Measurements from ENCODE around the gene RHBDF1.

Gene RHBDF1

GRCh38 chr16:72561-73548 lies at the start of gene RHBDF1:
RHBDF1 (minus strand) TSS chr16:72631; CDS start chr16:65015, 7,616 bp downstream.
- peak in 4 of 56 donors; percentile 19 to 47 (median 26) for DNase-seq

- DNase-seq, result no peak
These were observed 48.3 kb upstream of the RHBDF1 start for GRCh38 chr16:120756-121155.

DNA sequence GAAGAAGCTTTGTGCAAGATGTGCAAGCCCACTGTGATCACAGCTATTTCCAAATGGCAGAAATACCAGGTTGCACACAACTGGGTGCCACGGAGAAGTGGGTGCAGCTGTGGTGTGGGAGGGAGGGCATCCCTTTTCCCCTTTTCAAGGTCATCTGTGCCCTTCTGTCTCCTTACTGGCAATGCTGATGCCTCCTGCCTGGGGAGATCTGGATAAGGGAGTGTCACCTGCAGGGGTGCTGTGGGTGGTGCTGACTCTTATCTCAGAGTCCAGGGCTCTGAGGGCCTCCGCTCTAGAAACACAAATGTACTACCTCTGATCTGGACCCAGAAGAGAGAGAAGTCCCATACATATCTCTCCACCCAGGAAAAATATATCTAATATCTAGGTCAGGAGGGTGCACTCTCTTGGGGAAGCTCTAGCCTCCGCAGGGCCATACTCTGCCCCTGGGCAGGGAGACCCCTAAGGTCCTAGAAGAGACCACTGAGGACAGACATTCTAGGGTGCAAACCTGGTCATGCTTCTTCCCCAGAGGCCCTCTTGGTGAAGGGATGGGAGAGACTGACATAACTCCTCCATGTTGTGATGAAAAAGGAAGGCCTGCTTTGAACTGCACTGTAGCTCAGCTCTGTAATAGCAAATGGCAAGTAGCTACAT lies 47.5 kb upstream of the RHBDF1 start:
- DNase-seq, result no peak

GRCh38 chr16:119295-119694 lies 46.9 kb upstream of the RHBDF1 start:
- DNase-seq, result no peak

DNA sequence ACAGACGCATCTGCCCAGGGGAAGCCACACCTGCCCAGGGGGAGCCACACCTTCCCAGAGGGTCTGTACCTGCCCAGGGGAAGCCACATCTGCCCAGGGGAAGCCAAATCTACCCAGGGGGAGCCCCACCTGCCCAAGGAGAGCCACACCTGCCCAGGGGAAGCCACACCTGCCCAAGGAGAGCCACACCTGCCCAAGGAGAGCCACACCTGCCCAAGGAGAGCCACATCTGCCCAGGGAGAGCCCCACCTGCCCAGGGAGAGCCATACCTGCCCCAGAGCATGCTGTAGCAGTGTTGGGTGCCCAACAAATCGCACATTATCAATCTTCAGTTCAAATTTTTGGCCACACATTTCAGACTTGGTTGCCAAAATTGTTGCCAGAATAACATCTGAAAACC lies 46.4 kb upstream of the RHBDF1 start:
- no peak for DNase-seq

- DNase-seq, result peak in 14 of 56 donors; percentile 5 to 69 (median 24)
These were observed 45.2 kb upstream of the RHBDF1 start for GRCh38 chr16:117379-118365.

GRCh38 chr16:116015-116414 lies 43.6 kb upstream of the RHBDF1 start:
- no peak for DNase-seq

DNA sequence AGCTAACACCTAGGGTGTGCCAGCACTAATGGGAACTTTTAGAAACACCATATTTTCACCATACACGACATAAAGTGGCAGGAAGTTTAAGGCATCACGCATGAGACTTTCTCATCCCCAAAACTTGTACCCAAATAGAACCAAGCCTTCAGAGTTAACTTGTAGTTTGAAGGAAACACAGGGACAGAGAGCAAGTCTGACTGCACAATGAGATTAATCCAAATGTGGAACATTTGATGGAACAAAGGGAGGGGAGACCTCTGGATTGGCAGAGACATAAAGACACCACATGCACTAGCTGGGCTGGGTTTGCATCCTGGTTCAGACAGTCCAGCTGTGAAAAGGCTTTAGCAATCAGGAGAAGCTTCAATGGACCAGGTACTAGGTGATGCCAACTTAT lies 41.9 kb upstream of the RHBDF1 start:
- no peak for DNase-seq

GRCh38 chr16:112153-112840 lies 39.9 kb upstream of the RHBDF1 start:
- no peak for DNase-seq

DNA sequence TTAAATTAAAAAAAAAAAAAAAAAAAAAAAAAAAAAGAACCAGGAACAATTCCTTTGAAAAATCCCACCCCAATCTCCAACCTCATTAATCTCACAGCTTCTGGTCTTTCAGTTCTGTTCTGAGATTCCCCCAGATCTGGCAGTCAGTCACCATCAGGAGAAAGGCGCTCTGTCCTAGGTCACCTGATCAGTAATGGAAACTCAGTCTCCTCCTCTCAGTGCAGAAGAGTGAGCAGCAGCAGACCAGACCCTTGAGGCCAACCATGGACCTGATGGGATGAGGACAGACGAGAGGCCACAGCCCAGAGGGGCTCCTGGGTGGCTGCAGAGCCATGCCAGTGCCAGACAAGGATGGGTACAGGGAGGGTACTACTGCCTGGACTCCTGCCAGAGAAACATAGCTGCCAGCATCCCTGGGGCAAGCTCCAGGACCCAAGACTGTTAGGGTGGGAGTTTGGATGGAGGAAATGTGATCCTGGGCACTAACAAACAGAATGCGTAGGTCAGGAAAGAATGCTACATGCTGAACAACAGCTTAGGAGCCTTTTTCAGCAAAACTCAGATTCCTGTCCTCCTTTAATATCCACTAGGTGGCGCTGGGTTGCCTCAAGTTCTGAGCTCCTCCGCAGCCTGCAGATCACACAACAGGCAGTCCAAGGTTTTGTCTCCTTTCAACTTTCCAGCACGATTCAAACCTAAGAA lies 34.3 kb upstream of the RHBDF1 start:
- DNase-seq, result peak in 36 of 56 donors; percentile 12 to 79 (median 42)

DNA sequence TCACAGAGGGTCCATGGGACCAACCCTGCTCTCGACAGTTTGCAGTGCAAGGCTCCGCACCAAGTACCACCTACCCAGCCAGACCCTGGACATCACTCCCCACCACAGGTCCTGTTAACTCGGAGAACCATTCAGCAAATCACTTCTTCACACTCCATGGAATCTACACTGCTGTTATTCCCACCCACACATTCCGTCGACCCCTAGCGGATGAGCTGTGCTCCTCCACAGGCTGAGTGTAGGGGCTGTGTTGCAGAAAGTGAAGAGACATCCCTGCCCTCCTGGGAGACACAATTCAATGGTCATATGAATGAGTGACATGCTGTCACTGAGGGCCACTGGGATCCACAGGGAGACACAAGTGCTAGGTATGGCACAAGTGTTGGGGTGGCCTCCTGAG lies 33.1 kb upstream of the RHBDF1 start:
- DNase-seq, result no peak

DNA sequence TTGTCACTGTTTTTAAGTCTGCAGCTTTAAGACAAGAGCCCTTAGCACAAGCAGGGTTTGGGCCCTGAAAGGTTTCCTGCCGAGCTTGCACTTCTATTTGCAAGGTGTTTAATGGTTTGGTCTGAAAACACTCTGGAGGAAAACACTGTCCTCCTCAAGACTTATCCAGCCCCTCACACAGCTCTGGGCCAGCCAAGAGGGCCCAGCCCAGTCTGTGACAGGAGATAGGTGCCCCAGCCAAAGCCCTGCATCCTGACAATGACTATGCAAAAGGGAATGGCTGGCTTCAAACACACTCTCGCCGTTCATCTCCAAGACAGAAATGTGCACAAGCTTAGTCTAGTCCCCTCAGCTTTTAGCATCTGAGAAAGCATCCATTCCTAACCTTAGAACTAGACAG lies 32.5 kb upstream of the RHBDF1 start:
- DNase-seq, result no peak

- DNase-seq, result no peak
These were observed 31.9 kb upstream of the RHBDF1 start for GRCh38 chr16:104355-104754.

- peak in 36 of 56 donors; percentile 8 to 83 (median 53) for DNase-seq
These were observed 29.8 kb upstream of the RHBDF1 start for GRCh38 chr16:102060-102855.

DNA sequence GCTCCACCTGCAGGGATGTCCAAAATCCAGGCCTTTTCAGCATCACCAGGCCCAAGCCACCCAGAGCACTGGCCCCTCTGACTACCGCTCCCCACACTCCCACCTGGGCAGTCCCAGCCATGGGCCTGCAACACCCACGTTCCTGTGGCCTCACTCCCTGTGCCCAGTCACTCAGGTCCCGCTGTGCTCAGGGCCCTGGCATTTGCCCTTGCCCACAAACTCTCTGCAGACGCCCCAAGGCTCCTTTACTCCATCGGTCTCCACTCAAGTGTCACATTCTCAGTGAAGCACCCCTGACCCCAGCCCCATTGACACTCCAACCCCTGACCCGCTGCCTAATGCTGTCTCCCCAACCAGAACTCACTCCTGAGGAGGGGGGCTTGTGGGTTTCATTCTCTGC lies 29.2 kb upstream of the RHBDF1 start:
- no peak for DNase-seq

DNA sequence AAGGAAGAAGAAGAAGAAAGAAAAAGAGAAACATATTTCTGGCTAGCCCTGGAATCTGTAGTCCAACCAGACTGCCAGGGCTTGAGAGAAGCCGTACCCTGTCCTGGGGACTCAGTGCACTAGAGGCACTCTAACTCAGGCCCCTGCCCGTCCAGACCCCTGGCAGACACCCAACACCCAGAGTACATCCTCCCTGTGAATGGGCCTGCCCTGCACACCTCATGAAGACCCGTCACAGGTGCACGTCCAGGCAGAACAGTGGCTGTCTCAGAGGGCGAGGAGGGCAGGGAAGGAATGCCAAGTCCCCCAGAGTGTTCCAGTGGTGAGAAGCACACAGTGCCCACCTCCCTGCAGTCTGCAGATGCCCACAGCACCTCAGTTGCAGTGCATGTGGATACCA lies 28.6 kb upstream of the RHBDF1 start:
- DNase-seq, result no peak

DNA sequence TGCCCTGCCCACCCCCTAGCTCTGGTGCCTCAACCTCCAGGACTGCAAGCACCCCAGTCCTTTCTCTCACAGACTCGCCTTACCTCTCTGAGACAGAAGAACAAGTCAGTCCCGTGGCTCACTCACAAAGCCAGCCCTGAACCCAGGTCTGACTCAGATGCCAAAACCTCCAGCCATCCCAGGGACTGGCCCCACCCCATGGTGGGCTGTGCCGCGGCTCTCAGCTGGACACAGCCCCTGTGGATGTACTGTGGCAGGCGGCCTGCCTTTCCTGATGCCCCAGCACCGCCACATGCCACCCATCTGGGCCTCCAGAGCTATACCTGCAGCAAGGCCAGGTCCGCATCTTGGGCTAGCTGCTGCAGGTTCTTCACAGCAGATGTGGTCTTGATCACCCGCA lies 25.4 kb upstream of the RHBDF1 start:
- DNase-seq, result no peak

- DNase-seq, result peak in 55 of 56 donors; percentile 27 to 91 (median 74)
These were observed 24.5 kb upstream of the RHBDF1 start for GRCh38 chr16:96935-97381.

GRCh38 chr16:94918-95265 lies 22.5 kb upstream of the RHBDF1 start:
- no peak for DNase-seq
